ENCODE results near the gene TRIM54. TPM values are rescaled to one million over a fixed set of nuclear protein-coding genes. Genes with fewer than 3 reads are reported as not detected.

TRIM54 gene
- total and polyA plus RNA-seq, 2 of the 8 experiments (the other 6 are each of a cell fraction or from before 2014, with no cell fraction given) = 3.9 to 5.8 TPM

DNA sequence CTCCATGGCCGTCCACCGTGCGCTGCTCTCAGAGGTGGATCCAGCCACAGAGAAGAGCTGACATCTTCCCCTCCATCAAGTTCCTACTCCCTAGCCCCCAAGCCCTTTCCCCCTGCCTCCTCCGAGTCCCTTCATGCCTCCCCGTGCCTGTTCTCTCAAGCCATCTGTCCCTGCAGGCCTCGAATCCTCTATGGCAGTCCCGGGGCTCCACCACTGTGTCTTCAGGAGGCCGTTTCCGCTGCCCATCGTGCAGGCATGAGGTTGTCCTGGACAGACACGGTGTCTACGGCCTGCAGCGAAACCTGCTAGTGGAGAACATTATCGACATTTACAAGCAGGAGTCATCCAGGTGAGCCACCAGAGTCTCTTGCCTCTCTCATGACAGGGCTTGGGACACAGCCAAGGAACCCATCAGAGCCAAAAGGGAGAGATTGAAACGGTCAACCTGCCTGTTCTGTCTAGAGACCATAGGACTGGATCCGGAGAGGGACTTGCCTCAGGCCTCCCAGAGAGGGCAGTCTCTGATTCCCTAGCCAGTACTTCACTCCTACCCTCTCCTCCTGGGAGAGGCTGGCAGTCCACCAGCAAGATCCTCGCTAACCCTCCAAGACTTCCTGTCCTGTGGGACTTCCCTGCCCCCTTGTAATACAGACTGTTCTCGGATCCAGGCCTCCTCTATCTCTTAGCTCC is 16.3 kb downstream of the TRIM54 start:
- Histone ChIP-seq H3K18ac (ENCODE audit: extremely low read depth, low read length) (no peak overlapping the region), H4K8ac (ENCODE audit: extremely low read depth, insufficient read depth, low read length) (no peak overlapping the region), H2AFZ (ENCODE audit: low read length) (no peak overlapping the region), H3K4ac (replicated peaks; ENCODE audit: insufficient read length, low read depth, low read length) (no peak overlapping the region), H3K23ac (ENCODE audit: insufficient read length) (no peak overlapping the region), H4K5ac (ENCODE audit: insufficient read length, low read depth, low read length) (no peak overlapping the region), H3K56ac (replicated peaks; ENCODE audit: insufficient read length, low read depth, low read length) (no peak overlapping the region), H3K79me1 (ENCODE audit: low read depth, low read length) (no peaks in the 10 kb centered on the region), H4K91ac (replicated peaks; ENCODE audit: insufficient read length, low read length) (no peak overlapping the region), H3K4me2 (ENCODE audit: insufficient read depth in 1 of 2, low read depth in 2 of 2, low read length in 2 of 2) (no peak overlapping the region), H3K79me2 (ENCODE audit: control insufficient read depth in 1 of 2, insufficient read depth in 2 of 2, low read length in 2 of 2) (no peaks in the 10 kb centered on the region), H2BK20ac (ENCODE audit: low read length) (no peak overlapping the region), H4K20me1 (replicated peaks in 1 of 2; ENCODE audit: control insufficient read depth in 1 of 2, insufficient read depth in 2 of 2, low read length in 2 of 2) (no peaks in the 10 kb centered on the region), H3K14ac (ENCODE audit: insufficient read length) (no peak overlapping the region), H2BK5ac (ENCODE audit: low read depth, low read length) (no peak overlapping the region), H3K27me3 (replicated peaks in 1 of 4; ENCODE audit: control insufficient read depth in 3 of 4, extremely low read depth in 1 of 4, insufficient read depth in 3 of 4, low read length in 3 of 4) (no peaks in the 10 kb centered on the region), H3K4me1 (replicated peaks in 1 of 4; ENCODE audit: control insufficient read depth in 3 of 4, insufficient read depth in 4 of 4, low read length in 3 of 4) (peaks cover 0 to 2% (median 0%) of the 10 kb centered on the region in 4 experiments; a peak in 2 of 7 replicates), H3K4me3 (ENCODE audit: extremely low read depth in 1 of 4, insufficient read depth in 2 of 4, low read depth in 3 of 4, low read length in 4 of 4) (no peak overlapping the region), H2BK120ac (replicated peaks; ENCODE audit: low read depth, low read length) (no peak overlapping the region), H2AK5ac (ENCODE audit: low read depth, low read length) (no peak overlapping the region), H2BK15ac (ENCODE audit: low read length) (no peak overlapping the region), H3K23me2 (ENCODE audit: low read depth, low read length) (no peaks in the 10 kb centered on the region), H3K36me3 (ENCODE audit: control insufficient read depth in 2 of 4, insufficient read depth in 4 of 4, low read length in 3 of 4) (no peaks in the 10 kb centered on the region), H3K9ac (replicated peaks in 1 of 4; ENCODE audit: extremely low read depth in 1 of 4, low read depth in 3 of 4, low read length in 3 of 4) (no peak overlapping the region), H2BK12ac (ENCODE audit: low read depth, low read length) (no peak overlapping the region), H3K9me3 (ENCODE audit: insufficient read depth in 2 of 2, low read depth in 1 of 2, low read length in 1 of 2) (no peaks in the 10 kb centered on the region), H3K27ac (ENCODE audit: low read depth, low read length) (no peak overlapping the region)
- ChIA-PET CTCF (ENCODE audit: partially characterized antibody) (interaction anchor here (0.8 to 12.3 kb wide), 9 partner anchors 12 to 186 kb away, joined by 3 to 413 read pairs (median 9); partner anchors contain the start of genes DNAJC5G, EIF2B4, MPV17 and SLC30A3), POLR2A (ENCODE audit: partially characterized antibody) (interaction anchor here (1.5 kb wide), 1 partner anchor 24 kb away, joined by 4 read pairs; the partner anchor contains the start of gene MPV17)
- no peak for FAIRE-seq
- 92% methylated on average over 17 of the region's 18 CpGs; no CpG with 5 or more reads in 1 of the 2 experiments for WGBS, 2 experiments (ENCODE audit: extremely low coverage in 1 of 2, insufficient coverage in 1 of 2, insufficient read length in 1 of 2, insufficient replicate concordance in 2 of 2, low coverage in 1 of 2, low lambda C conversion rate in 2 of 2, missing lambda C conversion rate in 1 of 2)
- DNase-seq (ENCODE audit: low read depth in 1 of 2, low spot score in 2 of 2) = no peak
- TF ChIP-seq SUZ12 (IDR thresholded peaks at IDR 0.05; ENCODE audit: low read length) (no peak), TCF12 (IDR thresholded peaks at IDR 0.05; ENCODE audit: low read depth, low read length) (no peak), CHD1 (IDR thresholded peaks at IDR 0.05; ENCODE audit: low read depth, low read length) (no peak), TBP (IDR thresholded peaks at IDR 0.05; ENCODE audit: low read depth, low read length) (no peak), EGR1 (IDR thresholded peaks at IDR 0.05; ENCODE audit: borderline replicate concordance, low read depth, low read length) (no peak), RXRA (IDR thresholded peaks at IDR 0.05; ENCODE audit: insufficient read depth, low read depth, low read length) (no peak), EP300 (IDR thresholded peaks at IDR 0.05; ENCODE audit: borderline replicate concordance in 1 of 2, low read depth in 2 of 2, low read length in 2 of 2) (no peak), CHD2 (IDR thresholded peaks at IDR 0.05; ENCODE audit: low read length) (no peak), RAD21 (IDR thresholded peaks at IDR 0.05 in 1 of 2, conservative IDR thresholded peaks at IDR 0.05 in 1 of 2; ENCODE audit: low read depth in 2 of 2, low read length in 2 of 2) (no peak), SIX5 (IDR thresholded peaks at IDR 0.05; ENCODE audit: low read depth, low read length) (no peak), SP2 (IDR thresholded peaks at IDR 0.05; ENCODE audit: low read length) (no peak), CTBP2 (IDR thresholded peaks at IDR 0.05; ENCODE audit: borderline replicate concordance, insufficient read depth, insufficient read length, low read length) (no peak)

All from H1 (cell line).